AG04449 (cell line): ENCODE results near the gene VPS33A.
A peak's percentile ranks its signal among the peaks of the same experiment; 100 is the strongest.
"Not testable (repeated sequence)": the region's sequence is repeated elsewhere in the genome, so short reads cannot be mapped to it uniquely, and the experiment has no call there.

Source experiments
- CTCF ChIA-PET: fragments of 350-600 bp; formaldehyde crosslinking; extraction: SDS; loops from one replicate; lab custom pipeline; 2021; ENCODE audit warnings: antibody characterized with exemption; lab: Yijun Ruan, JAX
- POLR2A ChIA-PET: fragments of 400-600, 350-600 bp; formaldehyde crosslinking; extraction: SDS; loops from one replicate; lab custom pipeline; 2020; ENCODE audit warnings: antibody characterized with exemption, inconsistent platforms; lab: Yijun Ruan, JAX
- DNase-seq: peaks from one replicate; pipeline ENCODE4 v3.0.0-alpha.2; 2010; ENCODE audit warnings: low read depth, low spot score
- H3K4me3 ChIP-seq: 2 replicates; pipeline ENCODE4 v1.5.1; 2011; ENCODE audit warnings: low read depth, mild to moderate bottlenecking, control low read depth, low read length
- CTCF ChIP-seq: IDR thresholded peaks from one replicate; pipeline ENCODE4 v1.5.1; 2011; ENCODE audit warnings: mild to moderate bottlenecking, moderate library complexity, low read length, control low read depth, inconsistent platforms; ENCODE audit not compliant: insufficient read depth; ENCODE audit errors: missing control alignments

VPS33A gene

DNA sequence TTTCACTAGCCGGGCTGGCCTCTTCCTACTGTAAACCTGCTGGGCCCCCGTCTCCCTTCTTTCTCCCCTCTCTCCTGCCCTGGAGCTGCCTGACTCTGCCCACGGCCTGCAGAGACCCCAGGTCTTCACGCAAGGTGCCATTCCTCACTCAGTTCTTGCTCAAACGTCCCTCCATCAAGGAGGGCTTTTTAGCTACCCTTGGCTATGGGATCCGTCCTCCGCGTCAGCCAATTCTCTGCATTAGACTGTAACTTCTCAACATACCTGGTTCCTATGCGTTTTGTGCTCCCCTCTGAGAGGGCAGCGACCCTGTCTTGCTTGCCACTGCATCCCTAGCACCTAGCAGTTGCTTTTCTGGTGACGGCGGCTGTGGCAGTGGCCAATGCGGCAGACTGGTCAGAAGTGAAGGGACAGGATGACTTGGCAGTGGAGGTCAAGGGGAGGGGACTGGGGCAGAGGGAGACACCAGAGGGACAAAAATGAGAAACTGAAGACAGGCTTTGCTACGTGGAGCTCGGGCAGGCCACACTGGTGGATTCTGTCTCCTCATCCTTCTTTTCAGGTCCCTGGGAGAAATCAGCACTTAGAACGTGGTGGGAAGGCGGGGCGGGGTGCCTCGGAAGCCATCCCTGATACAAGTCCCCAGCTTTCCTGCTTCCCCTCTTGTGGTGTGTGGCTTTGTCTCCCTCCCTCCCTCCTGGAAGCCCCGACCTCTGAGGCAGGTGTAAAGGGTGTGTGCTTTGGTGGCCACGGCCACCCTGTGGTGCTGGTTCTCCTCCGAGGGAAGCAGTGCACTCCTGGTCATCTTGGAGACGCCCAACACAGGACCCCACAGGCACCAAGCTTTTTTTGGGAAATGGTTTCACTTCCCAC lies 61.0 kb downstream of the VPS33A start:
- no peak for DNase-seq
- no peak for TF ChIP-seq CTCF
- POLR2A ChIA-PET = no interaction called here
- CTCF ChIA-PET = interaction anchor here (0.7 to 1.2 kb wide), 3 partner anchors 11 to 23 kb away, joined by 3 to 4 read pairs (median 4); no protein-coding TSS in a partner anchor
- H3K4me3 ChIP-seq = no peak overlapping the region

GRCh38 chr12:122204167-122205052 lies 61.9 kb downstream of the VPS33A start:
- TF ChIP-seq CTCF = no peak
- ChIA-PET POLR2A (no interaction called here), CTCF (interaction anchor here (0.7 to 1.2 kb wide), 3 partner anchors 11 to 22 kb away, joined by 3 to 4 read pairs (median 4); no protein-coding TSS in a partner anchor)
- H3K4me3 ChIP-seq = peak overlapping the region; percentile 63
- no peak for DNase-seq

- TF ChIP-seq CTCF = no peak
- no peak for DNase-seq
- ChIA-PET POLR2A (interaction anchor here (0.5 kb wide), 1 partner anchor 15 kb away, joined by 4 read pairs; no protein-coding TSS in a partner anchor), CTCF (no interaction called here)
- H3K4me3 ChIP-seq = peak within 1 kb of the TSS; percentile 63
These were observed 62.8 kb downstream of the VPS33A start, which contains the start of gene B3GNT4 for GRCh38 chr12:122203301-122204166. Gene B3GNT4 (plus strand): TSS chr12:122203709. CDS start chr12:122204619, 910 bp downstream.

GRCh38 chr12:122202811-122203210 lies 63.5 kb downstream of the VPS33A start:
- CTCF ChIA-PET, DNase-seq: not testable (repeated sequence)
- POLR2A ChIA-PET = interaction anchor here (0.5 kb wide), 1 partner anchor 16 kb away, joined by 4 read pairs; no protein-coding TSS in a partner anchor
- H3K4me3 ChIP-seq = peak overlapping the region; percentile 63

DNA sequence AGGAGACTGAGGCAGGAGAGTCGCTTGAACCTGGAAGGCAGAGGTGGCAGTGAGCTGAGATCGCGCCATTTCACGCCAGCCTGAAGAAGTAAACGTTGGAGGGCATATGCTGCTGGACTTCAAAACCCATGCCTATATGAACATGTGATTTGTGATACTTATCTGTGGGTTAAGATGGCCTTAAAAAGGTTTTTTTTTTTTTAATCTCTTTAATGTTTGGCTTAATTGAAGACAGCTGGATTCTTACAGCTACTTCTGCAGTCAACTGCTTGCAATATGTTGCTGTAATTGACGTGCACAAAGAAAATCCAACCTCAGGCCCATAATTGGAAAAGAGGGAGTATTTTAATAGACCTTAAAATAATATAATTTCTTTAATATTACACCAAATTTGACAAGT lies 64.3 kb downstream of the VPS33A start:
- POLR2A ChIA-PET = no interaction called here
- CTCF ChIA-PET = interaction anchor here (0.8 kb wide), 1 partner anchor 12 kb away, joined by 4 read pairs; no protein-coding TSS in a partner anchor
- no peak for DNase-seq
- H3K4me3 ChIP-seq = no peak overlapping the region
- TF ChIP-seq CTCF = no peak

- no peak for TF ChIP-seq CTCF
- no peak overlapping the region for H3K4me3 ChIP-seq
- DNase-seq = no peak
- POLR2A ChIA-PET = no interaction called here
- CTCF ChIA-PET = interaction anchor here (0.8 kb wide), 1 partner anchor 11 kb away, joined by 4 read pairs; no protein-coding TSS in a partner anchor
These were observed 64.9 kb downstream of the VPS33A start for GRCh38 chr12:122201381-122201780.
